Activated gamma-delta T cell treated with Interleukin-2 at 50 U/mL for 16 hours (primary cell): ENCODE data around the gene SIGLEC8.
"Not testable (repeated sequence)": the region's sequence is repeated elsewhere in the genome, so short reads cannot be mapped to it uniquely, and the experiment has no call there.

Source experiments
- DNase-seq: peaks from one replicate; pipeline ENCODE4 v3.0.0-alpha.2; 2020

SIGLEC8 gene

GRCh38 chr19:51441410-51442390 is 16.6 kb downstream of the SIGLEC8 start:
- peak; percentile 83 for DNase-seq

GRCh38 chr19:51440846-51441409 is 17.3 kb downstream of the SIGLEC8 start:
- peak; percentile 34 for DNase-seq

GRCh38 chr19:51440052-51440451 is 18.2 kb downstream of the SIGLEC8 start:
- no peak for DNase-seq

- DNase-seq: peak; percentile 24
Measured at GRCh38 chr19:51439021-51439465, 19.2 kb downstream of the SIGLEC8 start.

- no peak for DNase-seq
Measured at GRCh38 chr19:51434456-51434855, 23.8 kb downstream of the SIGLEC8 start.

- no peak for DNase-seq
Measured at GRCh38 chr19:51433043-51433442, 25.2 kb downstream of the SIGLEC8 start.

- DNase-seq: no peak
Measured at GRCh38 chr19:51431124-51431523, 27.1 kb downstream of the SIGLEC8 start.

GRCh38 chr19:51430221-51430620 is 28.0 kb downstream of the SIGLEC8 start:
- DNase-seq: no peak

- no peak for DNase-seq
Measured at GRCh38 chr19:51427201-51427600, 31.1 kb downstream of the SIGLEC8 start.

- DNase-seq: peak; percentile 88
Measured at GRCh38 chr19:51422053-51422448, 36.2 kb downstream of the SIGLEC8 start.

- DNase-seq: no peak
Measured at GRCh38 chr19:51421229-51422052, 36.8 kb downstream of the SIGLEC8 start.

GRCh38 chr19:51420511-51420910 is 37.7 kb downstream of the SIGLEC8 start:
- DNase-seq: not testable (repeated sequence)

GRCh38 chr19:51418707-51419106 is 39.5 kb downstream of the SIGLEC8 start:
- DNase-seq: no peak

GRCh38 chr19:51417810-51418157 is 40.5 kb downstream of the SIGLEC8 start:
- DNase-seq: no peak

- peak; percentile 17 for DNase-seq
Measured at GRCh38 chr19:51417107-51417809, 41.0 kb downstream of the SIGLEC8 start, which contains the start of gene SIGLEC10. Gene SIGLEC10, minus strand, starts transcription at chr19:51417642. Its CDS starts 61 bp downstream, at chr19:51417581.

GRCh38 chr19:51416422-51416821 is 41.8 kb downstream of the SIGLEC8 start:
- not testable (repeated sequence) for DNase-seq

- DNase-seq: no peak
Measured at GRCh38 chr19:51415187-51415586, 43.1 kb downstream of the SIGLEC8 start.

- DNase-seq: no peak
Measured at GRCh38 chr19:51410950-51411748, 47.1 kb downstream of the SIGLEC8 start.

- peak; percentile 18 for DNase-seq
Measured at GRCh38 chr19:51407511-51408131, 50.6 kb downstream of the SIGLEC8 start.

- no peak for DNase-seq
Measured at GRCh38 chr19:51402117-51402516, 56.1 kb downstream of the SIGLEC8 start.
